SH-SY5Y (cell line): ENCODE measurements around the gene ZIC2.

Experiments
- GATA2 ChIP-seq: IDR thresholded peaks from 2 replicates; pipeline ENCODE4 v1.6.1; 2011; ENCODE audit warnings: mild to moderate bottlenecking, low read depth, low read length
- GATA3 ChIP-seq: IDR thresholded peaks from 2 replicates; pipeline ENCODE4 v1.6.1; 2011; ENCODE audit warnings: low read depth, mild to moderate bottlenecking, low read length, moderate library complexity

Gene ZIC2

GRCh38 chr13:99975626-99976025 is 6.0 kb upstream of the ZIC2 start:
- TF ChIP-seq GATA3 (no peak), GATA2 (no peak)

GRCh38 chr13:99976575-99976974 is 5.0 kb upstream of the ZIC2 start:
- TF ChIP-seq GATA2, result no peak
- no peak for TF ChIP-seq GATA3

GRCh38 chr13:99977334-99977911 is 4.2 kb upstream of the ZIC2 start:
- TF ChIP-seq GATA2 (no peak), GATA3 (no peak)

GRCh38 chr13:99977912-99978798 is 3.4 kb upstream of the ZIC2 start:
- TF ChIP-seq GATA3, result no peak
- no peak for TF ChIP-seq GATA2

- TF ChIP-seq GATA2 (no peak), GATA3 (no peak)
Measured at GRCh38 chr13:99978799-99979452, 2.7 kb upstream of the ZIC2 start.

- no peak for TF ChIP-seq GATA2
- no peak for TF ChIP-seq GATA3
Measured at GRCh38 chr13:99979453-99980200, 2.0 kb upstream of the ZIC2 start.

- TF ChIP-seq GATA2 (no peak), GATA3 (no peak)
Measured at GRCh38 chr13:99980201-99980823, 1.3 kb upstream of the ZIC2 start.

- no peak for TF ChIP-seq GATA3
- no peak for TF ChIP-seq GATA2
Measured at GRCh38 chr13:99980824-99981734, 505 bp upstream of the ZIC2 start.

- TF ChIP-seq GATA2 (no peak), GATA3 (no peak)
Measured at GRCh38 chr13:99982036-99982730, 599 bp downstream of the ZIC2 start.

GRCh38 chr13:99982731-99983498 is 1.3 kb downstream of the ZIC2 start:
- TF ChIP-seq GATA2 (no peak), GATA3 (no peak)

GRCh38 chr13:99983499-99984401 is 2.2 kb downstream of the ZIC2 start:
- no peak for TF ChIP-seq GATA2
- no peak for TF ChIP-seq GATA3
